Measurements from ENCODE around the gene SPNS3. TPM values are rescaled to one million over a fixed set of nuclear protein-coding genes. Genes with fewer than 3 reads are reported as not detected.

The SPNS3 gene
- total RNA-seq, 1 donor from 2014 or later = 1.9 TPM

DNA sequence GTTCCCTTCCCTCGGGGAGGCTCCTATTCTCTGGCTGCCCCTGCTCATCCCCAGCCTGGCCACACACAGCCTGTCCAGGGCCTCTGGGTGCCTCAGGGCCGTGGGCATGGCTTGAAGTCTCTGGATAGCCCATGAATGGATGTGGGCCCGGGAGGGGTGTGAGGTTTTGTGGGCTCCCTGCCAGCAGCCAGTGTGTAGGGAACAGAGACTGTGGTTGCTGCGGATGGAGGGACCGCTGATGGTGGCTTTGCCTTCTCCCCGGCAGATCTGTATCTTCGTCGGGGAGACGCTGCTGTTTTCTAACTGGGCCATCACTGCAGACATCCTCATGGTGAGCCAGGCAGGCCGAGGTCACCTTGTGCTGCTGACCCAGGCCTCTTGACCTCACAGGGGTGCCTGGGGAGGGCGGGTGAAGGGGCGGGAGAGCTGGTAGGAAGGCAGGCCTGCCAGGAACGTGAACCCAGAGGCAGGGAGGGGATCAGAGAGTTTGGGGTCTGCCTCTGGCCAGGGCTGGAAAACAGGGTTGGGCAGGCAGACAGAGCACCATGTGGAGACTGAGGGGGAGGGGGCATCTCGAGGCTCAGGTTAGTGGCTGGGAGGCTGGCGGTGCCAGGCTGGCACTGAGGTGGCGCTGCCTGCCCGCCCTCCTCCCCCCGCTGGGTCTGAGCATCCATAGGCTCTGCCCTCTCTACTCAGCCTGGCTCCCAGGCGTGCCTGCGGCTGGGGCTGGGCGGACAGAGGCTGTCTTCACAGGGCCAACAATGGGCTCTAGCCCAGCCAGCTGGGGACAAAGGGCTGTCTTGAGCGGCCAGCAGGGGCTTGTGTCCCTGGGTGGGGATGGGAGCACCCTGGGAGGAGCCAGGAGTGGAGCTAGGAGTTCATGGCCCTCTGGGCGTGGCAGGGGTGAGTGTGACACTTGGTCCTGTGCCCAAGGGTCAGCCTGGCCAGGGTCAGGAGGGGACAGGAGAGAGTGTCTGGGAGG is 100.1 kb downstream of the SPNS3 start:
- no peak overlapping the region for H3K4me3 Mint-ChIP-seq
- H3K36me3 Mint-ChIP-seq (ENCODE audit: low read depth) = peaks cover 5% of the 10 kb centered on the region
- intact Hi-C loops (cut with micrococcal nuclease) = loop anchor here (10.0 kb wide), 1 partner anchor 109 kb away; no protein-coding TSS in a partner anchor
- no peaks in the 10 kb centered on the region for H3K9me3 Mint-ChIP-seq
- peaks cover 5% of the 10 kb centered on the region for H3K27me3 Mint-ChIP-seq
- peak; percentile 67 for DNase-seq
- peaks cover 4% of the 10 kb centered on the region for H3K4me1 Mint-ChIP-seq
- H3K27ac Mint-ChIP-seq = no peak overlapping the region

DNA sequence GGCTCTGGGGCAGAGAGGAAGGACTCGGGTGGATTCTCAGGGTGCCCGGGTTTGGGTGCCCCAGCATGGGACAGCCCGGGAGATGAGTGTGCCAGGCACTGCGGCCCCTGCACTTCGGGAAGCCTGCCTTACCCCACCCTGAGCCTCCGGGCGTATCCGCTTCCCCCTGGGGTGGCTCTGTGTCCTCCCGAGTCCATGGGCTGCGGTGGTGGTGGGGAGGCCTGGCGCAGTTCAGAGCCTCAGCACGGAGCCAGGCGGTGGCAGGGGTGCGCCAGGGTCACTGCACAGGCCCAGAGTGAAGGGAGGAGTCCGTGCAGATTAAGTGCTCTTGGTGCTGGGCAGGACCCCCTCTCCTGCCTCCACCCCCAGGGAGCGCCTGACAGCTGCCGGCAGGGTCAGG is 100.8 kb downstream of the SPNS3 start:
- no peak overlapping the region for H3K27ac Mint-ChIP-seq
- intact Hi-C loops (cut with micrococcal nuclease) = loop anchor here (10.0 kb wide), 1 partner anchor 110 kb away; no protein-coding TSS in a partner anchor
- H3K27me3 Mint-ChIP-seq = peaks cover 5% of the 10 kb centered on the region
- no peak for DNase-seq
- peaks cover 5% of the 10 kb centered on the region for H3K36me3 Mint-ChIP-seq (ENCODE audit: low read depth)
- no peak overlapping the region for H3K4me3 Mint-ChIP-seq
- H3K9me3 Mint-ChIP-seq = no peaks in the 10 kb centered on the region
- H3K4me1 Mint-ChIP-seq = peaks cover 4% of the 10 kb centered on the region

- H3K27ac Mint-ChIP-seq = peak overlapping the region; percentile 45
- peaks cover 5% of the 10 kb centered on the region for H3K27me3 Mint-ChIP-seq
- no peaks in the 10 kb centered on the region for H3K9me3 Mint-ChIP-seq
- peaks cover 8% of the 10 kb centered on the region for H3K36me3 Mint-ChIP-seq (ENCODE audit: low read depth)
- peaks cover 4% of the 10 kb centered on the region for H3K4me1 Mint-ChIP-seq
- H3K4me3 Mint-ChIP-seq = no peak overlapping the region
- DNase-seq = no peak
- intact Hi-C loops (cut with micrococcal nuclease) = loop anchor here (10.0 kb wide), 1 partner anchor 110 kb away; no protein-coding TSS in a partner anchor
Measured at GRCh38 chr17:4534928-4535666, 101.4 kb downstream of the SPNS3 start.

DNA sequence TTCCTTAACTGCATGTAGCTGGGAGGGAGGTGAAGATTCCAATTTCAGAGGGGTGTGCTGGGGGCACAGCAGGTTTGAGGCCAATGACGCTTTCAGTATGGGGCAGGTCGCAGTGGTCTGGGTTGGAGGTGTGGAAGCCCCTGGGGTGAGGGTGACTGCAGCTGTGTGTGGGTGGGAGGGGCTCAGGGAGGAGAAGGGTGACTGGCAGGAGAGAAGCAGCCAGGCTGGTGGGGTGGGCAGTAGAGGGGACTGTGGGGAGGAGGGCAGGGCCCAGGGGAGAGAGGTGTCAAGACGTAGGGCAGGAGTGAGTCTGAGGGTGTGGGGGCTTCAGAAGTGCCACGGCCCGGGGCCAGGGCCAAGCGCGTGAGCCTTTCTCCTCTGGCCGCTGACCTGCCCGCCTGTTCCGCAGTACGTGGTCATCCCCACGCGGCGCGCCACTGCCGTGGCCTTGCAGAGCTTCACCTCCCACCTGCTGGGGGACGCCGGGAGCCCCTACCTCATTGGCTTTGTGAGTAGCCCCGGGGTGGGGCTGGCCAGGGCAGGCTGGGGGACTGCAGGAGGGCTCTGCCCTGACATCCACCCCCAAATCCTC is 102.0 kb downstream of the SPNS3 start:
- DNase-seq = no peak
- Mint-ChIP-seq H3K9me3 (no peaks in the 10 kb centered on the region), H3K4me3 (no peak overlapping the region), H3K4me1 (peaks cover 4% of the 10 kb centered on the region), H3K27me3 (peaks cover 5% of the 10 kb centered on the region), H3K27ac (peak overlapping the region; percentile 45), H3K36me3 (ENCODE audit: low read depth) (peaks cover 8% of the 10 kb centered on the region)
- intact Hi-C loops (cut with micrococcal nuclease) = loop anchor here (10.0 kb wide), 1 partner anchor 111 kb away; no protein-coding TSS in a partner anchor

GRCh38 chr17:4536259-4536741 is 102.6 kb downstream of the SPNS3 start:
- H3K4me1 Mint-ChIP-seq = peaks cover 4% of the 10 kb centered on the region
- H3K36me3 Mint-ChIP-seq (ENCODE audit: low read depth) = peaks cover 12% of the 10 kb centered on the region
- no peaks in the 10 kb centered on the region for H3K9me3 Mint-ChIP-seq
- H3K27me3 Mint-ChIP-seq = peaks cover 5% of the 10 kb centered on the region
- no peak for DNase-seq
- intact Hi-C loops (cut with micrococcal nuclease) = loop anchor here (10.0 kb wide), 1 partner anchor 111 kb away; no protein-coding TSS in a partner anchor
- no peak overlapping the region for H3K4me3 Mint-ChIP-seq
- H3K27ac Mint-ChIP-seq = no peak overlapping the region

DNA sequence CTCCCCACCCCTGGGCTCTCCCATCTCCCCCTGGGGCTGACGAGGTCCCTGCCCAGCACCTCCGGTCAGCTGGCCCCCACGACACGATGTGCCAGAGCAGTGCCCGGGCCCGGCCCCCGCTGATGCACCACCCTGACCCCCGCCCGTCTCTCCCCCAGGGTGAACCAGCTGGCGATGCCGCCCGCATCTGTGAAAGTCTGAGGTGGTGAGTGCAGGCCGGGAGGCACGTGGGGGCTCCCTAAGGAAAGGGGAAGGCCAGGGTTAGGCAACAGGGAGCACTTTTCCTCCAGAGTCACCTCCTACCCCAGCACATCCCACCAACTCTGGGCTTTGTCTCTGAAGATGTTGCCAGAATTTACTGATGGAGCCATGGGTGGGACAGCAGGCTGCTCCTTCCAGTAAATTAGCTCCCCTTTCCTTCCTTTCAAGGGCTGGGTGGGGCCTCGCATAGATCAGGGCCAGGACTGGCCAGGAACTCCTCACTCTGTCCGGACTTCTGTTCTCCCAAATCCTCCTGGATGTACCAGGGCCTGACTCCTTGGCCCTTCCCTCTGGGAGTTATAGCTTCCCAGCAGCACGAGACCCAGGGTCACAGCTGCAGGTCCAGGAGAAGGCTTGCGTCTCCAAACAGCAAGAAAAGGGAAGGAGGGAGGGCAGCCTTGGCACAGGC is 103.1 kb downstream of the SPNS3 start:
- no peak for DNase-seq
- Mint-ChIP-seq H3K9me3 (no peaks in the 10 kb centered on the region), H3K4me3 (no peak overlapping the region), H3K27me3 (peaks cover 4% of the 10 kb centered on the region), H3K36me3 (ENCODE audit: low read depth) (peaks cover 13% of the 10 kb centered on the region), H3K4me1 (peaks cover 4% of the 10 kb centered on the region), H3K27ac (no peak overlapping the region)
- intact Hi-C loops (cut with micrococcal nuclease) = loop anchor here (10.0 kb wide), 1 partner anchor 112 kb away; no protein-coding TSS in a partner anchor

Other genes starting within 250 kb of the SPNS3 start
- 53.1 and 53.6 TPM in 2 replicates for gene ANKFY1, start 170.0 kb upstream of the SPNS3 start, total RNA-seq
- 74.8 and 77.3 TPM in 2 replicates for gene UBE2G1, start 67.3 kb upstream of the SPNS3 start, total RNA-seq
- gene SPNS2, start 64.9 kb downstream of the SPNS3 start, total RNA-seq = 0.17 and 0.28 TPM in 2 replicates
- 178 and 181 TPM in 2 replicates for gene MYBBP1A, start 121.4 kb downstream of the SPNS3 start, total RNA-seq
- gene GGT6, start 126.6 kb downstream of the SPNS3 start, total RNA-seq = not detected in 2 replicates
- gene SMTNL2, start 150.6 kb downstream of the SPNS3 start, total RNA-seq = not detected in 2 replicates
- not detected in 2 replicates for gene ALOX15, start 207.7 kb downstream of the SPNS3 start, total RNA-seq

Data from activated CD4-positive, alpha-beta T cell treated with anti-CD3 and anti-CD28 coated beads, Interleukin-2, amount 10 ng/mL, durations not matched to agents 24 days and 14 days (primary cell).